Measurements from ENCODE around the gene APBA3.

- TF ChIP-seq, protein P1, sequence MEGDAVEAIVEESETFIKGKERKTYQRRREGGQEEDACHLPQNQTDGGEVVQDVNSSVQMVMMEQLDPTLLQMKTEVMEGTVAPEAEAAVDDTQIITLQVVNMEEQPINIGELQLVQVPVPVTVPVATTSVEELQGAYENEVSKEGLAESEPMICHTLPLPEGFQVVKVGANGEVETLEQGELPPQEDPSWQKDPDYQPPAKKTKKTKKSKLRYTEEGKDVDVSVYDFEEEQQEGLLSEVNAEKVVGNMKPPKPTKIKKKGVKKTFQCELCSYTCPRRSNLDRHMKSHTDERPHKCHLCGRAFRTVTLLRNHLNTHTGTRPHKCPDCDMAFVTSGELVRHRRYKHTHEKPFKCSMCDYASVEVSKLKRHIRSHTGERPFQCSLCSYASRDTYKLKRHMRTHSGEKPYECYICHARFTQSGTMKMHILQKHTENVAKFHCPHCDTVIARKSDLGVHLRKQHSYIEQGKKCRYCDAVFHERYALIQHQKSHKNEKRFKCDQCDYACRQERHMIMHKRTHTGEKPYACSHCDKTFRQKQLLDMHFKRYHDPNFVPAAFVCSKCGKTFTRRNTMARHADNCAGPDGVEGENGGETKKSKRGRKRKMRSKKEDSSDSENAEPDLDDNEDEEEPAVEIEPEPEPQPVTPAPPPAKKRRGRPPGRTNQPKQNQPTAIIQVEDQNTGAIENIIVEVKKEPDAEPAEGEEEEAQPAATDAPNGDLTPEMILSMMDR (conservative IDR thresholded peaks at IDR 0.05; ENCODE audit: low read depth, low read length), result no peak
- no peak for TF ChIP-seq EZH2 (IDR thresholded peaks at IDR 0.05; ENCODE audit: low read length, unreplicated experiment)
Observed at GRCh38 chr19:3805859-3806258, 44.4 kb upstream of the APBA3 start.
